MM.1S (cell line): ENCODE data around the gene PDPK1.
"Not testable (repeated sequence)": the region's sequence is repeated elsewhere in the genome, so short reads cannot be mapped to it uniquely, and the experiment has no call there.

Source experiments
- DNase-seq: peaks from one replicate; pipeline ENCODE4 v3.0.0-alpha.2; 2015
- H2AFZ ChIP-seq: fragments of 300-600 bp; sonication (generic); 2 replicates; pipeline ENCODE4 v1.6.0; 2016; ENCODE audit warnings: antibody characterized with exemption, low read length
- H3F3A ChIP-seq: fragments of 300-600 bp; sonication (generic); 2 replicates; pipeline ENCODE4 v1.6.1; 2016; ENCODE audit warnings: mild to moderate bottlenecking, antibody characterized with exemption, low read length, moderate library complexity, mixed read lengths; ENCODE audit not compliant: insufficient read depth
- H3K27ac ChIP-seq: fragments of 300-600 bp; sonication (generic); 2 replicates; pipeline ENCODE4 v1.5.1; 2016; ENCODE audit warnings: mild to moderate bottlenecking, low read length
- H3K27me3 ChIP-seq: fragments of 300-600 bp; sonication (generic); replicated peaks from 2 replicates; pipeline ENCODE4 v1.6.0; 2016; ENCODE audit warnings: low read length; ENCODE audit not compliant: insufficient read depth
- H3K36me3 ChIP-seq: fragments of 300-600 bp; sonication (generic); replicated peaks from 2 replicates; pipeline ENCODE4 v1.6.1; 2016; ENCODE audit warnings: mild to moderate bottlenecking, low read length, mixed read lengths; ENCODE audit not compliant: insufficient read depth
- H3K4me1 ChIP-seq: fragments of 300-600 bp; sonication (generic); 2 replicates; pipeline ENCODE4 v1.6.1; 2016; ENCODE audit warnings: low read length, mixed read lengths
- H3K4me2 ChIP-seq: fragments of 300-600 bp; sonication (generic); 2 replicates; pipeline ENCODE4 v1.6.0; 2016; ENCODE audit warnings: low read depth, low read length
- H3K4me3 ChIP-seq: fragments of 300-600 bp; sonication (generic); 2 replicates; pipeline ENCODE4 v1.5.1; 2016; ENCODE audit warnings: low read length, mixed read lengths
- H3K79me2 ChIP-seq: fragments of 300-600 bp; sonication (generic); 2 replicates; pipeline ENCODE4 v1.6.1; 2016; ENCODE audit warnings: mixed run types, low read length, mixed read lengths
- H3K9ac ChIP-seq: fragments of 300-600 bp; sonication (generic); 2 replicates; pipeline ENCODE4 v1.6.1; 2016; ENCODE audit warnings: low read length, mixed read lengths
- H3K9me2 ChIP-seq: fragments of 300-600 bp; sonication (generic); replicated peaks from 2 replicates; pipeline ENCODE4 v1.6.1; 2016; ENCODE audit warnings: mild to moderate bottlenecking, low read length, mixed read lengths; ENCODE audit not compliant: insufficient read depth
- H3K9me3 ChIP-seq: fragments of 300-600 bp; sonication (generic); replicated peaks from 2 replicates; pipeline ENCODE4 v1.6.1; 2016; ENCODE audit warnings: mild to moderate bottlenecking, low read length, mixed read lengths; ENCODE audit not compliant: insufficient read depth
- H4K20me1 ChIP-seq: fragments of 300-600 bp; sonication (generic); 2 replicates; pipeline ENCODE4 v1.6.1; 2016; ENCODE audit warnings: mild to moderate bottlenecking, low read length, moderate library complexity, mixed read lengths; ENCODE audit not compliant: insufficient read depth
- CTCF ChIP-seq: fragments of 300-600 bp; sonication (generic); IDR thresholded peaks from 2 replicates; pipeline ENCODE4 v1.5.1; 2016; ENCODE audit warnings: antibody characterized with exemption, low read length, mixed read lengths
- EZH2 ChIP-seq: fragments of 300-600 bp; sonication (generic); optimal IDR thresholded peaks from 2 replicates; pipeline ENCODE3; 2017; ENCODE audit warnings: low read depth, mild to moderate bottlenecking, antibody characterized with exemption, low read length, mixed read lengths
- EZH2phosphoT487 ChIP-seq: fragments of 300-600 bp; sonication (generic); IDR thresholded peaks from 2 replicates; pipeline ENCODE4 v1.6.1; 2018; ENCODE audit warnings: antibody characterized with exemption, low read length

Gene PDPK1

DNA sequence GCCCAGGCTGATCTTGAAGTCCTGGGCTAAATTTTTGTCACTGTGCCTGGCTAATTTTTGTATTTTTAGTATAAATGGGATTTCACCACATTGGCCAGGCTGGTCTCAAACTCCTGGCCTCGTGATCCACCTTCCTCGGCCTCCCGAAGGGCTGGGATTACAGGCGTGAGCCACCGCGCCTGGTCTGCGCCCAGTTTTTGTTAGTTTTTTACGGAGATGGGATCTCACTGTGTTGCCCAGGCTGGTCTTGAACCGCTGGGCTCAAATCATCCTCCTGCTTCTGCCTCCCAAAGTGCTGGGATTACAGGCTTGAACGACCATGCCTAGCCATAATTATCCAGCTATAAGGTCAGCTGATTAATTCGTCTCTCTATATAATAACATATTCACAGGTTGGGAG, 3.9 kb upstream of the PDPK1 start:
- no peaks in the 10 kb centered on the region for H3K27me3 ChIP-seq
- TF ChIP-seq EZH2phosphoT487, result no peak
- no peak for TF ChIP-seq EZH2
- no peak for TF ChIP-seq CTCF
- DNase-seq, result no peak
- no peaks in the 10 kb centered on the region for H3K9me2 ChIP-seq
- H3K4me1 ChIP-seq, result peaks cover 9% of the 10 kb centered on the region
- no peak overlapping the region for H3K27ac ChIP-seq
- no peaks in the 10 kb centered on the region for H3K9me3 ChIP-seq
- no peak overlapping the region for H3K4me3 ChIP-seq
- H3K4me2 ChIP-seq, result no peak overlapping the region; the same call in 1 of the 2 replicates
- H3F3A ChIP-seq, result peaks cover 26% of the 10 kb centered on the region
- no peaks in the 10 kb centered on the region for H4K20me1 ChIP-seq
- H2AFZ ChIP-seq, result no peak overlapping the region
- H3K9ac ChIP-seq, result no peak overlapping the region
- H3K79me2 ChIP-seq, result peaks cover 5% of the 10 kb centered on the region
- H3K36me3 ChIP-seq, result no peaks in the 10 kb centered on the region

- peaks cover 11% of the 10 kb centered on the region for H3K4me1 ChIP-seq
- H3K79me2 ChIP-seq, H4K20me1 ChIP-seq, H3K9me3 ChIP-seq, H3K27ac ChIP-seq, H3K36me3 ChIP-seq, H3K27me3 ChIP-seq, H3K4me3 ChIP-seq, H3K9me2 ChIP-seq, H3K4me2 ChIP-seq, H2AFZ ChIP-seq, H3K9ac ChIP-seq: not testable (repeated sequence)
- peaks cover 26% of the 10 kb centered on the region for H3F3A ChIP-seq
- DNase-seq, result peak; percentile 1
These were observed 3.5 kb upstream of the PDPK1 start for GRCh38 chr16:2534335-2534734.

DNA sequence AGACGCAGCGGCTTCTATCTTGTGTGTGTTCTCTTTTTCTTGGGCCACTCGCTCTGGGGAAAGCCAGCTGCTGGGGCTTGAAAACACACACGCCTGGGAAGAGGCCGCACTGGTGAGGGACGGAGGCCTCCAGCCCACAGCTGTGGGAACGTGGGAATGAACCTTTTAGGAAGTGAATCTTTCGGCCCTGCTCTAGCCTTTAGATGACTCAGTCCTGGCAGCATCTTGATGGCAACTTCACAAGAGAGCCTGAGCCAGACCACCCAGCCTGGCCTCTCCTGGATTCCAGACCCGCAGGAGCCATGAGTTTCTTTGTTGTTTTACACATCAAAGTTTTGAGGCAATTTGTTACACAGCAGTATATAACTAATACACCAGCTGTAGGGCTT, 2.2 kb upstream of the PDPK1 start:
- Histone ChIP-seq H3K9ac (no peak overlapping the region), H3F3A (peaks cover 23% of the 10 kb centered on the region), H3K4me3 (no peak overlapping the region), H3K9me2 (no peaks in the 10 kb centered on the region), H4K20me1 (no peaks in the 10 kb centered on the region), H2AFZ (no peak overlapping the region), H3K4me2 (no peak overlapping the region), H3K27ac (no peak overlapping the region), H3K27me3 (no peaks in the 10 kb centered on the region), H3K4me1 (peaks cover 11% of the 10 kb centered on the region), H3K36me3 (no peaks in the 10 kb centered on the region), H3K9me3 (no peaks in the 10 kb centered on the region), H3K79me2 (peaks cover 22% of the 10 kb centered on the region)
- no peak for TF ChIP-seq CTCF
- TF ChIP-seq EZH2phosphoT487, result no peak
- no peak for TF ChIP-seq EZH2
- no peak for DNase-seq

GRCh38 chr16:2539192-2539844, 1.5 kb downstream of the PDPK1 start:
- H3K27ac ChIP-seq, result not testable (repeated sequence)

More at GRCh38 chr16:2539192-2539844, 1.5 kb downstream of the PDPK1 start:
- not testable (repeated sequence) for H3F3A ChIP-seq, H3K4me1 ChIP-seq, H4K20me1 ChIP-seq, H3K9me3 ChIP-seq, H3K4me3 ChIP-seq, H3K9ac ChIP-seq, H3K36me3 ChIP-seq, H3K27me3 ChIP-seq, DNase-seq, H3K9me2 ChIP-seq, H2AFZ ChIP-seq
- peaks cover 44% of the 10 kb centered on the region for H3K79me2 ChIP-seq
- H3K4me2 ChIP-seq, result peak overlapping the region; percentile 63; the same call in 1 of the 2 replicates
